CD14-positive monocyte (primary cell): ENCODE measurements around the gene EMSY. TPM values are rescaled to one million over a fixed set of nuclear protein-coding genes. Genes with fewer than 3 reads are reported as not detected.
A peak's percentile ranks its signal among the peaks of the same experiment; 100 is the strongest.

Experiments
- DNase-seq, 3 donors: peaks; one replicate each; pipeline ENCODE4 v3.0.0-alpha.2; 2011 to 2022
- H2AFZ ChIP-seq: 2 replicates; pipeline ENCODE4 v1.6.0; 2012; ENCODE audit warnings: mild to moderate bottlenecking, low read depth, low read length, inconsistent platforms; ENCODE audit not compliant: insufficient read depth, poor library complexity, severe bottlenecking
- H3K27ac ChIP-seq, 2 donors: 1 replicate in 1 of 2; 2 replicates in 1 of 2; pipeline ENCODE4 v1.5.1; 2012 to 2013; ENCODE audit warnings: low read length in 2 of 2, control low read depth in 1 of 2, inconsistent platforms in 1 of 2, low read depth in 1 of 2, mild to moderate bottlenecking in 1 of 2
- H3K27me3 ChIP-seq, 2 donors: one replicate each; pipeline versions ENCODE4 v1.6.0 to v1.6.1; 2011 to 2013; ENCODE audit warnings: low read length in 2 of 2; ENCODE audit not compliant: control insufficient read depth in 2 of 2, insufficient read depth in 2 of 2
- H3K36me3 ChIP-seq, 2 donors: replicated peaks in 1 of 2; 1 replicate in 1 of 2; 2 replicates in 1 of 2; pipeline versions ENCODE4 v1.5.1 to v1.6.1; 2012 to 2013; ENCODE audit warnings: low read length in 2 of 2, control low read depth in 1 of 2, inconsistent platforms in 1 of 2, mild to moderate bottlenecking in 1 of 2; ENCODE audit not compliant: insufficient read depth in 2 of 2, control insufficient read depth in 1 of 2
- H3K4me1 ChIP-seq, 2 donors: 1 replicate in 1 of 2; 2 replicates in 1 of 2; pipeline versions ENCODE4 v1.5.1 to v1.6.1; 2012 to 2013; ENCODE audit warnings: low read length in 2 of 2, control low read depth in 1 of 2, inconsistent platforms in 1 of 2, mild to moderate bottlenecking in 1 of 2, moderate library complexity in 1 of 2; ENCODE audit not compliant: insufficient read depth in 2 of 2, control insufficient read depth in 1 of 2
- H3K4me2 ChIP-seq: replicated peaks from 2 replicates; pipeline ENCODE3; 2012; ENCODE audit warnings: low read length, moderate library complexity, mild to moderate bottlenecking; ENCODE audit not compliant: poor library complexity, severe bottlenecking; ENCODE audit errors: extremely low read depth
- H3K4me3 ChIP-seq, 3 experiments: fragments of 200-600 bp in 1 of 3; sonication (generic) in 1 of 3; replicated peaks in 1 of 3; 1 replicate in 2 of 3; 2 replicates in 1 of 3; pipeline ENCODE4 v1.5.1; 2011 to 2013; ENCODE audit warnings: low read length in 3 of 3, mild to moderate bottlenecking in 3 of 3, control low read depth in 2 of 3, low read depth in 2 of 3, inconsistent platforms in 1 of 3, moderate library complexity in 1 of 3
- H3K79me2 ChIP-seq: 2 replicates; pipeline ENCODE4 v1.6.0; 2012; ENCODE audit warnings: mild to moderate bottlenecking, control low read depth, inconsistent platforms, low read length, moderate library complexity; ENCODE audit not compliant: insufficient read depth
- H3K9ac ChIP-seq: 2 replicates; pipeline ENCODE4 v1.6.0; 2017; ENCODE audit warnings: low read length, mild to moderate bottlenecking; ENCODE audit not compliant: insufficient read depth, poor library complexity, severe bottlenecking
- H3K9me3 ChIP-seq, 2 donors: replicated peaks in 1 of 2; 1 replicate in 1 of 2; 2 replicates in 1 of 2; pipeline versions ENCODE4 v1.5.1 to v1.6.1; 2012 to 2013; ENCODE audit warnings: low read length in 2 of 2, control low read depth in 1 of 2; ENCODE audit not compliant: control insufficient read depth in 1 of 2, insufficient read depth in 1 of 2
- H4K20me1 ChIP-seq: 2 replicates; pipeline ENCODE4 v1.6.0; 2012; ENCODE audit warnings: mild to moderate bottlenecking, low read length, control low read depth, moderate library complexity; ENCODE audit not compliant: insufficient read depth
- H3K27ac Mint-ChIP-seq, 7 donors: one replicate each; pipeline ENCODE4 v1.8.0; 2020; ENCODE audit warnings: mild to moderate bottlenecking in 7 of 7, mixed read lengths in 7 of 7, moderate library complexity in 6 of 7, inconsistent platforms in 2 of 7
- H3K27me3 Mint-ChIP-seq, 3 donors: one replicate each; pipeline ENCODE4 v1.8.0; 2021 to 2022; ENCODE audit warnings: low read depth in 3 of 3, mild to moderate bottlenecking in 3 of 3, mixed read lengths in 3 of 3, moderate library complexity in 3 of 3, inconsistent platforms in 1 of 3
- H3K36me3 Mint-ChIP-seq, 2 donors: one replicate each; pipeline ENCODE4 v1.8.0; 2020; ENCODE audit warnings: mixed read lengths in 2 of 2, inconsistent platforms in 1 of 2, mild to moderate bottlenecking in 1 of 2
- H3K4me1 Mint-ChIP-seq: one replicate; pipeline ENCODE4 v1.8.0; 2020; ENCODE audit warnings: mild to moderate bottlenecking, mixed read lengths
- H3K4me3 Mint-ChIP-seq, 2 donors: one replicate each; pipeline ENCODE4 v1.8.0; 2020; ENCODE audit warnings: mild to moderate bottlenecking in 2 of 2, mixed read lengths in 2 of 2, moderate library complexity in 1 of 2
- H3K9me3 Mint-ChIP-seq, 7 donors: one replicate each; pipeline ENCODE4 v1.8.0; 2020 to 2022; ENCODE audit warnings: mixed read lengths in 7 of 7, mild to moderate bottlenecking in 6 of 7, moderate library complexity in 6 of 7, inconsistent platforms in 2 of 7
- WGBS: methylation state at CpG from one replicate; pipeline ENCODE4 v1.1.5; 2013; ENCODE audit warnings: missing lambda C conversion rate; ENCODE audit not compliant: insufficient coverage; 5-methylcytosine and 5-hydroxymethylcytosine counted together
- intact Hi-C, 2 donors: fragments of 100-400 bp; cut with micrococcal nuclease; formaldehyde crosslinking; loops; one replicate each; pipeline versions ENCODE4 v1.15.0 to v1.15.1; 2023
- polyA plus RNA-seq, 3 donors: library from polyadenylated mRNA; depleted of rRNA in 1 of 3; unstranded in 2 of 3; stranded (reverse) in 1 of 3; fragments of 300-500 nt in 2 of 3; fragments of >200 nt in 1 of 3; fragmentation: Illumina TruSeq in 2 of 3; gene quantifications; 1 replicate in 2 of 3; 2 replicates in 1 of 3; pipeline ENCODE4 v1.2.3, GENCODE V29; 2012 to 2021
- TF ChIP-seq, protein P1 (sequence below): fragments of 200-600 bp; IDR thresholded peaks from one replicate; pipeline ENCODE4 v1.8.0; 2022; ENCODE audit warnings: antibody characterized with exemption, mild to moderate bottlenecking

EMSY gene
- polyA plus RNA-seq, 3 donors: 9.2 to 31.3 (median 9.4) TPM

DNA sequence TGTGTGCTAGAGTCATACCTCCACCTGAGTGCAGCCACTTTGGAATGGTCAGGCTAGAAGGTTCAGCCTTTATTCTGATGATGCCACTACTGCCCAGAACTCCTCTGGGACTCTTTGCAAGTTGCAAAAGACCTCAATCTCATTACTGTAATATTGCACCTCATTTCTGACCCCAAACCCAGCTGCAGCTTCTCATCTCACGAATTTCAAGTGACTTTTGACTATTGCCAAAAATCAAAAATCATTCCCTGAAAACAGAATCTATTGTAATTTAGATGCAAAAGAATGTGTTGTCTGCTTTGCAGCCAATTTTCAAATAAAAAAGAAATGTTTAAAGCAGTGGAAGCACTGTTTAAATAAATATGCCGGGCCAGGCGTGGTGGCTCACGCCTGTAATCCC, 38.5 kb upstream of the EMSY start:
- Histone ChIP-seq H3K36me3 (no peaks in the 10 kb centered on the region), H3K4me3 (no peak overlapping the region), H4K20me1 (no peaks in the 10 kb centered on the region), H3K9ac (no peak overlapping the region), H2AFZ (no peak overlapping the region), H3K4me1 (no peaks in the 10 kb centered on the region), H3K4me2 (no peak overlapping the region), H3K79me2 (no peaks in the 10 kb centered on the region), H3K9me3 (no peaks in the 10 kb centered on the region), H3K27me3 (no peaks in the 10 kb centered on the region), H3K27ac (no peak overlapping the region)
- Mint-ChIP-seq H3K9me3 (no peaks in the 10 kb centered on the region), H3K4me1 (no peaks in the 10 kb centered on the region), H3K4me3 (no peak overlapping the region), H3K36me3 (no peaks in the 10 kb centered on the region), H3K27me3 (peaks cover 1 to 5% (median 5%) of the 10 kb centered on the region in 3 donors), H3K27ac (no peak overlapping the region)
- intact Hi-C loops: no loop called here
- no peak for DNase-seq
- 100% methylated on average over 3 of the region's 4 CpGs for WGBS
- TF ChIP-seq, protein P1, sequence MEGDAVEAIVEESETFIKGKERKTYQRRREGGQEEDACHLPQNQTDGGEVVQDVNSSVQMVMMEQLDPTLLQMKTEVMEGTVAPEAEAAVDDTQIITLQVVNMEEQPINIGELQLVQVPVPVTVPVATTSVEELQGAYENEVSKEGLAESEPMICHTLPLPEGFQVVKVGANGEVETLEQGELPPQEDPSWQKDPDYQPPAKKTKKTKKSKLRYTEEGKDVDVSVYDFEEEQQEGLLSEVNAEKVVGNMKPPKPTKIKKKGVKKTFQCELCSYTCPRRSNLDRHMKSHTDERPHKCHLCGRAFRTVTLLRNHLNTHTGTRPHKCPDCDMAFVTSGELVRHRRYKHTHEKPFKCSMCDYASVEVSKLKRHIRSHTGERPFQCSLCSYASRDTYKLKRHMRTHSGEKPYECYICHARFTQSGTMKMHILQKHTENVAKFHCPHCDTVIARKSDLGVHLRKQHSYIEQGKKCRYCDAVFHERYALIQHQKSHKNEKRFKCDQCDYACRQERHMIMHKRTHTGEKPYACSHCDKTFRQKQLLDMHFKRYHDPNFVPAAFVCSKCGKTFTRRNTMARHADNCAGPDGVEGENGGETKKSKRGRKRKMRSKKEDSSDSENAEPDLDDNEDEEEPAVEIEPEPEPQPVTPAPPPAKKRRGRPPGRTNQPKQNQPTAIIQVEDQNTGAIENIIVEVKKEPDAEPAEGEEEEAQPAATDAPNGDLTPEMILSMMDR: no peak

DNA sequence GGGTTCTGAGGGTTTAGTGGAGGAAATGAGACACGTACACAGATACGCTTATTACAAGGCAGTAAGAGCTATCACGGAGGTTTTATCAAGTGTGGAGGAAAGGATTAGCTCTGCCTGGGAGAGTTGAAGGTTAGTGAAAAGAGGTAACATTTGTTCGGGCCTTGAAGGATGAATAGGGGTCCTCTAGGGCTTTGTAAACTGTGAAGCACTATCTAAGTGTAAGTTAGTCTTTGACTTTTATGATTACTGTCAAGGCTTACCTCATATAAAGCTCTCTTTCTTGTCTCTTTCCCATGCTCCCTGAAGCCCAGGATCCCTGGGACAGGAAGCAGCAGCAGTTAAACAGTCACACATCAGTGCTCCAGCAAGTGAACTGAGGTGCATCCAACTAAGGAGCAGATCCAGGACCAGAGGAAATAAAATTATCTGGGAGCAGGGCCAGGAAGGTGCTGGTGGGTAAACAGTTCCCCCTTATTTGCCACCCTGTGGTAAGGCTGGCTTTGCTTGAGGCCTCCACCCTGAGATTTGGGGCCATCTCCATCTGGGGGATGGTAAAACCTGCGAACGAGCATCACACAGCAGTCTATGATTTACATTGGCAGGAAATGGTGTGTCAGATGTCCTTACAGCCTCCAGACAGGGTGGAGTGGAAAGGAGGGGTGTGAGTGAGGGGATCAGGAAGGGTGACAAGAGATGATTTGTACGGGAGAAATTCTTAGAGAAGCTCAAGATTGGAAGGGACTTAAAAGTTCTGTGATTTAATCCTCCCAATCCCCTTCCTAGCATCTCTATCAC, 36.5 kb upstream of the EMSY start:
- intact Hi-C loops: no loop called here
- Mint-ChIP-seq H3K9me3 (no peaks in the 10 kb centered on the region), H3K4me3 (no peak overlapping the region), H3K27ac (peak overlapping the region in 1 of 7 donors; percentile 50), H3K4me1 (no peaks in the 10 kb centered on the region), H3K36me3 (no peaks in the 10 kb centered on the region), H3K27me3 (peaks cover 1 to 7% (median 5%) of the 10 kb centered on the region in 3 donors)
- no peak for DNase-seq
- no peak overlapping the region for H3K4me3 ChIP-seq
- H3K79me2 ChIP-seq: no peaks in the 10 kb centered on the region
- WGBS: 52% methylated on average over 5 of the region's 7 CpGs
- H3K4me2 ChIP-seq: no peak overlapping the region
- no peak overlapping the region for H3K27ac ChIP-seq
- peak overlapping the region; percentile 20 for H2AFZ ChIP-seq
- TF ChIP-seq, protein P1: no peak
- H3K4me1 ChIP-seq: no peaks in the 10 kb centered on the region
- H3K9me3 ChIP-seq: no peaks in the 10 kb centered on the region
- no peaks in the 10 kb centered on the region for H4K20me1 ChIP-seq
- no peaks in the 10 kb centered on the region for H3K36me3 ChIP-seq
- H3K27me3 ChIP-seq: no peaks in the 10 kb centered on the region
- no peak overlapping the region for H3K9ac ChIP-seq
